Thymus (tissue), 11 donors: ENCODE data around the gene TEK. TPM values are rescaled to one million over a fixed set of nuclear protein-coding genes. Genes with fewer than 3 reads are reported as not detected.
"Not testable (repeated sequence)": the region's sequence is repeated elsewhere in the genome, so short reads cannot be mapped to it uniquely, and the experiment has no call there.

Source experiments
- DNase-seq, 9 donors: peaks; one replicate each; pipeline ENCODE4 v3.0.0-alpha.2; 2013; ENCODE audit warnings: low spot score in 9 of 9, low read depth in 6 of 9, missing footprints in 1 of 9
- H3K27ac ChIP-seq, 2 donors: one replicate each; pipeline ENCODE4 v1.5.1; 2013; ENCODE audit warnings: control low read depth in 1 of 2, low read depth in 1 of 2, low read length in 1 of 2, mild to moderate bottlenecking in 1 of 2, moderate library complexity in 1 of 2
- H3K27me3 ChIP-seq, 2 donors: one replicate each; pipeline ENCODE4 v1.5.1; 2013; ENCODE audit warnings: low read length in 1 of 2; ENCODE audit not compliant: control insufficient read depth in 2 of 2, insufficient read depth in 1 of 2
- H3K36me3 ChIP-seq, 2 donors: one replicate each; pipeline ENCODE4 v1.5.1; 2013; ENCODE audit warnings: low read length in 1 of 2, mild to moderate bottlenecking in 1 of 2, moderate library complexity in 1 of 2; ENCODE audit not compliant: control insufficient read depth in 2 of 2, insufficient read depth in 2 of 2
- H3K4me1 ChIP-seq, 2 donors: one replicate each; pipeline ENCODE4 v1.5.1; 2013; ENCODE audit warnings: low read length in 2 of 2; ENCODE audit not compliant: control insufficient read depth in 2 of 2, insufficient read depth in 2 of 2
- H3K4me3 ChIP-seq, 2 donors: one replicate each; pipeline ENCODE4 v1.5.1; 2013; ENCODE audit warnings: low read length in 2 of 2, control low read depth in 1 of 2, mild to moderate bottlenecking in 1 of 2
- H3K9me3 ChIP-seq, 2 donors: one replicate each; pipeline ENCODE4 v1.5.1; 2013; ENCODE audit warnings: low read length in 1 of 2, mild to moderate bottlenecking in 1 of 2; ENCODE audit not compliant: control insufficient read depth in 2 of 2, insufficient read depth in 1 of 2
- WGBS: extraction: QIAGEN DNeasy Blood & Tissue Kit; methylation state at CpG from one replicate; pipeline ENCODE4 v1.1.7; 2013; 5-methylcytosine and 5-hydroxymethylcytosine counted together
- polyA plus RNA-seq: library from polyadenylated mRNA; stranded (reverse); fragments of 200-250 nt; gene quantifications from one replicate; pipeline ENCODE4 v1.2.3, GENCODE V29; 2013
- total RNA-seq: library from RNA; stranded (reverse); fragments of 120-200 nt; gene quantifications from one replicate; pipeline ENCODE4 v1.2.4, GENCODE V29; 2013
- donor health status: healthy.

TEK gene
- total and polyA plus RNA-seq, 2 donors, result 2.3 to 2.4 TPM

GRCh38 chr9:27088981-27089380, 20.0 kb upstream of the TEK start:
- Histone ChIP-seq H3K27ac (no peak overlapping the region), H3K36me3 (no peaks in the 10 kb centered on the region), H3K27me3 (no peaks in the 10 kb centered on the region), H3K4me3 (no peak overlapping the region), H3K4me1 (no peaks in the 10 kb centered on the region), H3K9me3 (no peaks in the 10 kb centered on the region)
- 88% methylated on average over 4 of the region's 4 CpGs for WGBS
- no peak for DNase-seq

GRCh38 chr9:27089706-27090105, 19.3 kb upstream of the TEK start:
- no peak overlapping the region for H3K4me3 ChIP-seq
- H3K9me3 ChIP-seq, result no peaks in the 10 kb centered on the region
- no peaks in the 10 kb centered on the region for H3K27me3 ChIP-seq
- no peaks in the 10 kb centered on the region for H3K36me3 ChIP-seq
- WGBS, result 96% methylated on average over 4 of the region's 4 CpGs
- DNase-seq, result no peak
- no peak overlapping the region for H3K27ac ChIP-seq
- no peaks in the 10 kb centered on the region for H3K4me1 ChIP-seq

GRCh38 chr9:27090231-27090630, 18.8 kb upstream of the TEK start:
- Histone ChIP-seq H3K4me3 (no peak overlapping the region), H3K4me1 (no peaks in the 10 kb centered on the region), H3K9me3 (no peaks in the 10 kb centered on the region), H3K27me3 (no peaks in the 10 kb centered on the region), H3K36me3 (no peaks in the 10 kb centered on the region), H3K27ac (no peak overlapping the region)
- DNase-seq, result no peak

- Histone ChIP-seq H3K27me3 (no peaks in the 10 kb centered on the region), H3K9me3 (no peaks in the 10 kb centered on the region), H3K4me3 (no peak overlapping the region), H3K4me1 (no peaks in the 10 kb centered on the region), H3K36me3 (no peaks in the 10 kb centered on the region), H3K27ac (no peak overlapping the region)
- 98% methylated on average over 1 of the region's 1 CpG for WGBS
- no peak for DNase-seq
Observed at GRCh38 chr9:27090711-27091110, 18.3 kb upstream of the TEK start.

- H3K4me1 ChIP-seq, H3K27me3 ChIP-seq, H3K27ac ChIP-seq, H3K9me3 ChIP-seq, DNase-seq, H3K4me3 ChIP-seq, H3K36me3 ChIP-seq: not testable (repeated sequence)
- WGBS, result 97% methylated on average over 27 of the region's 27 CpGs
Observed at GRCh38 chr9:27092496-27092895, 16.5 kb upstream of the TEK start.

GRCh38 chr9:27093384-27094067, 15.5 kb upstream of the TEK start:
- not testable (repeated sequence) for H3K4me1 ChIP-seq, H3K9me3 ChIP-seq, H3K27me3 ChIP-seq, DNase-seq, H3K36me3 ChIP-seq, H3K27ac ChIP-seq, H3K4me3 ChIP-seq
- WGBS, result 10% methylated on average over 17 of the region's 17 CpGs

- no peaks in the 10 kb centered on the region for H3K9me3 ChIP-seq
- no peak overlapping the region for H3K27ac ChIP-seq
- H3K4me3 ChIP-seq, result no peak overlapping the region
- no peak for DNase-seq
- 78% methylated on average over 3 of the region's 3 CpGs for WGBS
- H3K36me3 ChIP-seq, result no peaks in the 10 kb centered on the region
- no peaks in the 10 kb centered on the region for H3K4me1 ChIP-seq
- H3K27me3 ChIP-seq, result no peaks in the 10 kb centered on the region
Observed at GRCh38 chr9:27094640-27095298, 14.3 kb upstream of the TEK start.

GRCh38 chr9:27107241-27107640, 1.8 kb upstream of the TEK start:
- Histone ChIP-seq H3K27ac (no peak overlapping the region), H3K4me1 (no peaks in the 10 kb centered on the region), H3K27me3 (no peaks in the 10 kb centered on the region), H3K9me3 (no peaks in the 10 kb centered on the region), H3K4me3 (no peak overlapping the region), H3K36me3 (no peaks in the 10 kb centered on the region)
- WGBS, result 97% methylated on average over 2 of the region's 2 CpGs
- DNase-seq, result no peak

- DNase-seq, result no peak
- no peaks in the 10 kb centered on the region for H3K4me1 ChIP-seq
- no peaks in the 10 kb centered on the region for H3K9me3 ChIP-seq
- H3K4me3 ChIP-seq, result no peak overlapping the region
- WGBS, result 54% methylated on average over 2 of the region's 2 CpGs
- no peak overlapping the region for H3K27ac ChIP-seq
- H3K36me3 ChIP-seq, result no peaks in the 10 kb centered on the region
- H3K27me3 ChIP-seq, result no peaks in the 10 kb centered on the region
Observed at GRCh38 chr9:27109621-27110020, 596 bp downstream of the TEK start.
